Nephron progenitor cell (in vitro differentiated cells): ENCODE results near the gene C1orf146.

Source experiments
- DNase-seq: peaks from one replicate; pipeline ENCODE4 v3.0.0; 2021
- H3K27ac Mint-ChIP-seq: 2 replicates; pipeline ENCODE4 v1.8.0; 2021; ENCODE audit warnings: mild to moderate bottlenecking, moderate library complexity, mixed read lengths
- H3K27me3 Mint-ChIP-seq: 2 replicates; pipeline ENCODE4 v1.8.0; 2021; ENCODE audit warnings: mild to moderate bottlenecking, low read depth, mixed read lengths; ENCODE audit not compliant: poor library complexity
- H3K36me3 Mint-ChIP-seq: 2 replicates; pipeline ENCODE4 v1.8.0; 2021; ENCODE audit warnings: low read depth, mixed read lengths
- H3K4me1 Mint-ChIP-seq: 2 replicates; pipeline ENCODE4 v1.8.0; 2021; ENCODE audit warnings: mixed read lengths
- H3K4me3 Mint-ChIP-seq: 2 replicates; pipeline ENCODE4 v1.8.0; 2021; ENCODE audit warnings: mild to moderate bottlenecking, moderate library complexity, mixed read lengths
- H3K9me3 Mint-ChIP-seq: 2 replicates; pipeline ENCODE4 v1.8.0; 2021; ENCODE audit warnings: mild to moderate bottlenecking, moderate library complexity, mixed read lengths
- CTCF ChIP-seq: fragments of 200-600 bp; sonication (generic); IDR thresholded peaks from 2 replicates; pipeline ENCODE4 v1.5.0; 2021; ENCODE audit warnings: antibody characterized with exemption

C1orf146 gene

GRCh38 chr1:92217721-92218120 lies at the start of gene C1orf146:
TSS of gene C1orf146 (plus strand) at chr1:92217915. CDS start at chr1:92231421, 13,506 bp downstream.
- H3K27ac Mint-ChIP-seq, result no peak within 1 kb of the TSS
- H3K4me3 Mint-ChIP-seq, result no peak within 1 kb of the TSS
- H3K4me1 Mint-ChIP-seq, result no peaks in the 10 kb centered on the region
- no peaks in the 10 kb centered on the region for H3K9me3 Mint-ChIP-seq
- peaks cover 12% of the 10 kb centered on the region for H3K27me3 Mint-ChIP-seq
- no peak for TF ChIP-seq CTCF
- DNase-seq, result no peak
- H3K36me3 Mint-ChIP-seq, result no peaks in the 10 kb centered on the region

GRCh38 chr1:92168657-92169056 lies 49.1 kb upstream of the C1orf146 start:
- no peak for TF ChIP-seq CTCF
- H3K27me3 Mint-ChIP-seq, result peaks cover 3% of the 10 kb centered on the region
- H3K27ac Mint-ChIP-seq, result no peak overlapping the region
- H3K36me3 Mint-ChIP-seq, result peaks cover 9% of the 10 kb centered on the region
- DNase-seq, result no peak
- H3K4me1 Mint-ChIP-seq, result no peaks in the 10 kb centered on the region
- no peaks in the 10 kb centered on the region for H3K9me3 Mint-ChIP-seq
- no peak overlapping the region for H3K4me3 Mint-ChIP-seq

DNA sequence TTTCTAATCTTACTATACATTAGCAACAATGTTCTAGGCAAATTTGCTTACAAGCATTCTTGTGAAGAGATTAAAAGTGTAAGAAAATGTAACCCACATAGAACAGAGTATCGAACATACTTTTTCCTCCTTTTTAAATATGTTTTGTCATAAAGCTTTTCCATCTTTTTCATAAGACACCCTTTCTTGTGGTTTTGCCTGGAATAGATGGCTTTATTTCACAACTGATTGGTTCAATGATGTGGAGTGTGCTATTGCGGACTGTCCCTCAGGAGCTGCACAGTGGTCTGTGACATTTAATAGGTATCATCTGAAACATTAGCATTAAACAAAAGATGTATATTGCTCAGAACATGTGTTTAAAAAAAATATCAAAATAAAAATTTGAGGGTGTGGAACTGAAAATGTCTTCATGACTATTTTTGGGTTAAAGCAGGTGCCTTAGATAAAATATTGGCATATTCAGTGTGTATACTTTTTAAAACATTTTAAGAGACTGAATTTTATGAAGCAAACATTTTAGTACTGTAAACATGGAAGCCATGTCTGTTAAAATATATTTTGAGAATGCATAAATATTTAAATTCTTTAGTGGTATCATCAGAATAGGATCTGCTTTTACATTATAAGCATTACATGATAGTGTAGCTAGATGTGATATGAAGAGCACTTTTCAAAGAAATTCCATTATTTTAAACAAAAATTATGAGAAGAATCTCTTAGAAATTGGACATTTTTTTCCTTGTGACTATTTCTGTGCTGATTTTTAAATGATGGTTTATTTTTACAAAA lies 48.3 kb upstream of the C1orf146 start:
- no peak for DNase-seq
- peaks cover 10% of the 10 kb centered on the region for H3K36me3 Mint-ChIP-seq
- no peaks in the 10 kb centered on the region for H3K9me3 Mint-ChIP-seq
- no peak overlapping the region for H3K27ac Mint-ChIP-seq
- H3K4me1 Mint-ChIP-seq, result no peaks in the 10 kb centered on the region
- no peak for TF ChIP-seq CTCF
- H3K27me3 Mint-ChIP-seq, result peaks cover 3% of the 10 kb centered on the region
- no peak overlapping the region for H3K4me3 Mint-ChIP-seq

GRCh38 chr1:92184632-92185031 lies 33.1 kb upstream of the C1orf146 start:
- Mint-ChIP-seq H3K27me3 (peaks cover 4% of the 10 kb centered on the region), H3K27ac (no peak overlapping the region), H3K9me3 (no peaks in the 10 kb centered on the region), H3K4me1 (no peaks in the 10 kb centered on the region), H3K36me3 (peaks cover 22% of the 10 kb centered on the region), H3K4me3 (no peak overlapping the region)
- no peak for DNase-seq
- no peak for TF ChIP-seq CTCF

GRCh38 chr1:92186081-92186480 lies 31.6 kb upstream of the C1orf146 start:
- Mint-ChIP-seq H3K36me3 (peaks cover 10% of the 10 kb centered on the region), H3K27me3 (peaks cover 4% of the 10 kb centered on the region)

More at GRCh38 chr1:92186081-92186480, 31.6 kb upstream of the C1orf146 start:
- Mint-ChIP-seq H3K9me3 (no peaks in the 10 kb centered on the region), H3K27ac (no peak overlapping the region), H3K4me3 (no peak overlapping the region), H3K4me1 (no peaks in the 10 kb centered on the region)
- no peak for DNase-seq
- no peak for TF ChIP-seq CTCF
